Measurements from ENCODE around the gene ROBO1. TPM values are rescaled to one million over a fixed set of nuclear protein-coding genes. Genes with fewer than 3 reads are reported as not detected.

ROBO1 gene
- total RNA-seq, 1 donor from 2014 or later = 182 TPM

GRCh38 chr3:79199966-79200365 is 567.8 kb downstream of the ROBO1 start:
- peaks cover 4% of the 10 kb centered on the region for H3K36me3 Mint-ChIP-seq
- peaks cover 22% of the 10 kb centered on the region for H3K4me1 Mint-ChIP-seq (ENCODE audit: unreplicated experiment)

DNA sequence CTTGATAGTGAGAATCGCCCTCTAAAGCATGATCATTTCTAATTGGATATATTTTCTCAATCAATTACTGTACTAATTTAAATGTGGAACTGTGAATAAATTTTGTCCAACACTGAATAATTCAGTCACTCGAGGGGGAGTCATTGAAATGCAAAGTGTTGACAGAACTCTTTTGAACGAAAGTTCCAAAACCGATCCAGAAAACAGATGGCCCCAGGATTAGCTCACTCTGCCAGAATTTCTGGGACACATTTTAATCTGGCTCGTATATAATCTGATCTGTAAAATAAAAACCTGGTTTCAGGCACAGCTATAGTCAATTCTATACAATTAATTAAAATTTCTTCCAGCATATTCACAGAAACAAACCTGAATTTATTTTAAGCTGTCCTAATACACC is 580.4 kb downstream of the ROBO1 start:
- Mint-ChIP-seq H3K27ac (no peak overlapping the region), H3K36me3 (no peaks in the 10 kb centered on the region), H3K9me3 (no peaks in the 10 kb centered on the region), H3K27me3 (no peaks in the 10 kb centered on the region), H3K4me1 (ENCODE audit: unreplicated experiment) (peaks cover 6% of the 10 kb centered on the region), H3K4me3 (no peak overlapping the region)
- no peak for TF ChIP-seq CTCF (conservative IDR thresholded peaks at IDR 0.05)
- no peak for DNase-seq (ENCODE audit: extremely low spot score, unreplicated experiment)

More at GRCh38 chr3:79199966-79200365, 567.8 kb downstream of the ROBO1 start:
- TF ChIP-seq CTCF (conservative IDR thresholded peaks at IDR 0.05) = no peak
- Mint-ChIP-seq H3K9me3 (no peaks in the 10 kb centered on the region), H3K27ac (no peak overlapping the region), H3K4me3 (no peak overlapping the region), H3K27me3 (no peaks in the 10 kb centered on the region)
- no peak for DNase-seq (ENCODE audit: extremely low spot score, unreplicated experiment)

GRCh38 chr3:79184251-79184650 is 583.5 kb downstream of the ROBO1 start:
- Mint-ChIP-seq H3K4me1 (ENCODE audit: unreplicated experiment) (peaks cover 6% of the 10 kb centered on the region), H3K27me3 (no peaks in the 10 kb centered on the region), H3K4me3 (no peak overlapping the region), H3K27ac (no peak overlapping the region), H3K36me3 (no peaks in the 10 kb centered on the region), H3K9me3 (no peaks in the 10 kb centered on the region)
- no peak for TF ChIP-seq CTCF (conservative IDR thresholded peaks at IDR 0.05)
- DNase-seq (ENCODE audit: extremely low spot score, unreplicated experiment) = no peak

DNA sequence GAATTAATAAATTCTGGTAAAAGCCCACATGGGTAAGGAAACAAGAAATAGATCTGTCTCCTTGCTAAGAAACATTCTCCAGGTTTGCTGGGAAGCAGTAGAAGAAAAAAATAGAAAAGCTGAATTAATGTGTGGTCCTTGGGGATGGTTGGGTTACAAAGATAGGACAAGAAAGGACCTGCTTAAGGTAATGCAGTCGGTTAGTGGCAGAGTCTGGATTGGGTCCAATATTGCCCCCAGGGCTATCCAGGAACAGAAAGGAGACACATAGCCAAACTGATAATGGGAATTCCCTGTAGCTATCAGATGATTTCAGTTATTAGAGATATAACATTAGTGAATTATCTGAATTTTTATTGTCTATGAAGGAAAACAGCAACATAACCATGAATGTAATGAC is 584.3 kb downstream of the ROBO1 start:
- no peak for DNase-seq (ENCODE audit: extremely low spot score, unreplicated experiment)
- H3K9me3 Mint-ChIP-seq = no peaks in the 10 kb centered on the region
- no peak overlapping the region for H3K27ac Mint-ChIP-seq
- no peaks in the 10 kb centered on the region for H3K36me3 Mint-ChIP-seq
- peaks cover 6% of the 10 kb centered on the region for H3K4me1 Mint-ChIP-seq (ENCODE audit: unreplicated experiment)
- H3K27me3 Mint-ChIP-seq = no peaks in the 10 kb centered on the region
- no peak for TF ChIP-seq CTCF (conservative IDR thresholded peaks at IDR 0.05)
- H3K4me3 Mint-ChIP-seq = no peak overlapping the region

DNA sequence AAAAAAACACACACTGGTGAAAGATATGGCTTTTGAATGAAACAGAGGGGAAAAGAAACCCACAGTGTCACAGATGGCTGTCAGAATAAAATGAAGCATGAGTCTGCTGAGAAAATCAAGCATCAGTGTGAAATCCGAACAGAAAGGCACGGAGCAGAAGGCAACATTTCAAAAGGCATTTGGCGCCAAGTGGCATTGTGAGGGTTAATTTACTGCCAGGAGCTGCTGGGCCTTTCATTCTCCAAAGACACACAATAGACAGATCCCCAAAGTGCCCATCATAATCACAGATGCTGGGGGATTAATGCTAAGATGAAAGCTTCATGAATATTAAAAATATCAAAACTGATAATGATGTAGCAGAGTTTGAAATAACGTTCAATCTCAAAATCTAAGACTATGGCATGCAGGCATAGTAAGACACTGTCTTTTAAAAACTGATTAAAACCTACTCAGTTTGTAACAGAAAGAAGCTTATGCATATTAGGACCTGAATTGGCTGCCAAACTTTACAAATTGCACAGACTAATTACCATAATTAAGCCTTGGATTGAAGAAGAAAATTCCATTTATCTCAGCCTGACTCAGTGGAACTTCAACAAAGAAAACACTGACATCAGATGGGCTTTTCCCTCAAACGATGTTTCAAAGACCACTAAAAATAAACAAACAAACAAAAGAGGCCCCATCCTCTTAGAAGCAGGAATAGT is 589.2 kb downstream of the ROBO1 start:
- TF ChIP-seq CTCF (conservative IDR thresholded peaks at IDR 0.05) = no peak
- H3K27me3 Mint-ChIP-seq = no peaks in the 10 kb centered on the region
- H3K36me3 Mint-ChIP-seq = no peaks in the 10 kb centered on the region
- H3K9me3 Mint-ChIP-seq = no peaks in the 10 kb centered on the region
- H3K4me3 Mint-ChIP-seq = no peak overlapping the region
- peaks cover 5% of the 10 kb centered on the region for H3K4me1 Mint-ChIP-seq (ENCODE audit: unreplicated experiment)
- no peak overlapping the region for H3K27ac Mint-ChIP-seq
- no peak for DNase-seq (ENCODE audit: extremely low spot score, unreplicated experiment)
